ENCODE data around the gene PARD6G.

DNA sequence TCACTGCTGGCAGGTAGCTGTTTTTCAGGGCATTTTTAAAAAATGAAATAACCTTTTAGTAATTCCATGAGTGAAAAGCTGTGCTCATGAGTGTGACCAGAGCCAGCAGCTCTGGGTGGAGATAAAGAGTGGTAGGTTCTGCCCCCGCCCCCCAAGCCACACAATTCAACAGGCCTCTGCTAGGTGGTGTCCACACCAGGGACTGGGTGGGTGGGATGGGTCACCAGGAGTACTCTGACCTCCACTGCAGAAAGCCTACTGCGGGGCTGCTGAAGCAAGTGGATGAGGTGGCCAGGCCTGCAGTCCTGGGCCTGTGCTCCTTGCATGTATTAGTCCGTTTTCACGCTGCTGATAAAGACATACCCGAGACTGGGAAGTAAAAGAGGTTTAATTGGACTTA lies 15.3 kb downstream of the PARD6G start:
- TF ChIP-seq CTCF (IDR thresholded peaks at IDR 0.05) (no peak), POLR2A (IDR thresholded peaks at IDR 0.05) (no peak)

Data from body of pancreas (tissue), 4 donors.